Measurements from ENCODE around the gene IFNL2.

The IFNL2 gene

GRCh38 chr19:39310558-39311311 lies 42.5 kb downstream of the IFNL2 start:
- H3K9me3 ChIP-seq (ENCODE audit: insufficient read depth, low read depth, low read length), result no peaks in the 10 kb centered on the region
- H3K27me3 ChIP-seq (ENCODE audit: insufficient read depth, low read length), result peaks cover 32% of the 10 kb centered on the region
- no peak overlapping the region for H3K27ac ChIP-seq (ENCODE audit: low read length)
- no peaks in the 10 kb centered on the region for H3K36me3 ChIP-seq (ENCODE audit: insufficient read depth, low read depth, low read length)
- H3K4me3 ChIP-seq (ENCODE audit: low read length), result no peak overlapping the region
- H3K4me1 ChIP-seq (ENCODE audit: insufficient read depth, low read length), result no peaks in the 10 kb centered on the region; the same call in 1 of the 2 replicates
- no peak overlapping the region for H3K9ac ChIP-seq (ENCODE audit: low read depth, low read length)

DNA sequence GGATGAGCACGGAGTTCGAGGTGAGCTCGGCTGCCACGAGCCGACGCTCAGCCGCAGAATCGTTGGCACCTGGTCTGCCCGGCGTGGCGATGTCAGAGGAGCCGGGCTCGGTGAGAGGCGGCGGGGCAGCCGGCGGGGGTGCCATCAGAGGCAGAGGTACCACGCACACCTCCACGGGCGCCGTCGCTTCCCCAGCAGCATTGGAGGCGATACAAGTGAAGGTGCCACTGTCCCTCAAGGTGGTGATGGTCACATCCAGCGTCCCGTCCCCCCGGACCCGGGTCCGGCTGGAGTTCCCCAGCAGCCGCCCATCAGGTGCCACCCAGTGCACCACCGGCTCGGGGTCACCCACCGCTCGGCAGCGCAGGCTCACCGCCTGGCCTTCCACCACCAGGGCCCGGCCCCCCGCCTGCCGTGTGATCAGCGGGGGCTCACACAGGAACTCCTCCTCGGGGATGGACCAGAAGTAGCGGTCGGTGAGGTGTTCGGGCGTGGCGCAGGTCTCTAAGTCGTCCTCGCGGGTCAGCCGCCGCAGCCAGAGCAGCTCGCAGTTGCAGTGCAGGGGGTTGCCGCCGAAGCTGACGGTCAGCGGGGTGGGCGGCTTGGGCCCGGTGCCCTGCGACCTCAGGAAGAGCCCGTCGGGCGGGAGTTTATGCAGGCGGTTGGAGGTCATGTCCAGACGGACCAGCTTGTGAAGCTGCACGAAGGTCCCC lies 46.0 kb downstream of the IFNL2 start:
- Histone ChIP-seq H3K9me3 (ENCODE audit: insufficient read depth, low read depth, low read length) (no peaks in the 10 kb centered on the region), H3K36me3 (ENCODE audit: insufficient read depth, low read depth, low read length) (no peaks in the 10 kb centered on the region), H3K4me3 (ENCODE audit: low read length) (no peak overlapping the region)

GRCh38 chr19:39315933-39316332 lies 47.7 kb downstream of the IFNL2 start:
- Histone ChIP-seq H3K9me3 (ENCODE audit: insufficient read depth, low read depth, low read length) (no peaks in the 10 kb centered on the region), H3K4me1 (ENCODE audit: insufficient read depth, low read length) (no peaks in the 10 kb centered on the region), H3K27ac (ENCODE audit: low read length) (no peak overlapping the region), H3K27me3 (ENCODE audit: insufficient read depth, low read length) (peaks cover 19% of the 10 kb centered on the region), H3K9ac (ENCODE audit: low read depth, low read length) (no peak overlapping the region), H3K4me3 (ENCODE audit: low read length) (no peak overlapping the region), H3K36me3 (ENCODE audit: insufficient read depth, low read depth, low read length) (no peaks in the 10 kb centered on the region)

More for the DNA sequence above, 46.0 kb downstream of the IFNL2 start:
- Histone ChIP-seq H3K27me3 (ENCODE audit: insufficient read depth, low read length) (peaks cover 7% of the 10 kb centered on the region), H3K9ac (ENCODE audit: low read depth, low read length) (no peak overlapping the region), H3K4me1 (ENCODE audit: insufficient read depth, low read length) (no peaks in the 10 kb centered on the region), H3K27ac (ENCODE audit: low read length) (no peak overlapping the region)

DNA sequence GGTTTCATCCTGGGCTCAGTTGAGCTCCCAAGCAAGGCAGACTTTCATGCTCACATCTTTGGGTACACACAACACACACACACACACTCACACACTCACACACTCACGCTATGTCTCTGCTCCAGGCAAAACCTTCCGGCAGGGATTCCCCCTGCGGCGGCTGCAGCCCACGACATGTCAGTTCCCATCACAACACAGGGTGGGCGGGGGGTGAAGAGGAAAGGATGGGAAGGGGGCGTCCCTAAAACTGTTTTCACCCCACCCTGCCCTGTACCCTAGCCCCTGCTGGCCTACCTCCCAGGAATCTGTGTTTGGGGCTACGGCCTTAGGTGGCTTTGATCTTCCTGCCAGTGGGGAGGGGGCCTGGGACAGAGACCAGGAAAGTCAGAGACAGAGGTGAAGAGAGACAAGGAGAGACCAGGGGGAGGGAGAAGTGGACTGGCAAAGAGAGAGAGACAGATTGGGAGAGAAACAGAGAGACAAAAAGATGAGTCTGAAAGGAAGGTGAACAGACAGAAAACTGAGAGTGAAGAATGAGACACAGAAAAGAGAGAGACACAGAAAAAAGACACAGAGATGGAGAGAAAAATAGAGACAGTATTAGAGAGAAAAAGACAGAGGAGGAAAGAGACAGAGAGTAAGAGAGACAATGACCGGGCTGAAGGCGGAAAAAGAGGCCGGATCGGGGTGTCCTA lies 48.6 kb downstream of the IFNL2 start:
- Histone ChIP-seq H3K36me3 (ENCODE audit: insufficient read depth, low read depth, low read length) (no peaks in the 10 kb centered on the region), H3K27me3 (ENCODE audit: insufficient read depth, low read length) (peaks cover 26% of the 10 kb centered on the region), H3K4me1 (ENCODE audit: insufficient read depth, low read length) (no peaks in the 10 kb centered on the region), H3K9me3 (ENCODE audit: insufficient read depth, low read depth, low read length) (no peaks in the 10 kb centered on the region), H3K4me3 (ENCODE audit: low read length) (no peak overlapping the region), H3K27ac (ENCODE audit: low read length) (no peak overlapping the region), H3K9ac (ENCODE audit: low read depth, low read length) (no peak overlapping the region)

- no peak overlapping the region for H3K27ac ChIP-seq (ENCODE audit: low read length)
- peaks cover 29% of the 10 kb centered on the region for H3K27me3 ChIP-seq (ENCODE audit: insufficient read depth, low read length)
- no peak overlapping the region for H3K9ac ChIP-seq (ENCODE audit: low read depth, low read length)
- no peaks in the 10 kb centered on the region for H3K4me1 ChIP-seq (ENCODE audit: insufficient read depth, low read length)
- H3K9me3 ChIP-seq (ENCODE audit: insufficient read depth, low read depth, low read length), result no peaks in the 10 kb centered on the region
- H3K36me3 ChIP-seq (ENCODE audit: insufficient read depth, low read depth, low read length), result no peaks in the 10 kb centered on the region
- H3K4me3 ChIP-seq (ENCODE audit: low read length), result no peak overlapping the region
These were observed 49.3 kb downstream of the IFNL2 start for GRCh38 chr19:39317476-39317875.

GRCh38 chr19:39318071-39318470 lies 49.9 kb downstream of the IFNL2 start:
- Histone ChIP-seq H3K36me3 (ENCODE audit: insufficient read depth, low read depth, low read length) (no peaks in the 10 kb centered on the region), H3K27me3 (ENCODE audit: insufficient read depth, low read length) (peaks cover 29% of the 10 kb centered on the region), H3K9ac (ENCODE audit: low read depth, low read length) (no peak overlapping the region), H3K9me3 (ENCODE audit: insufficient read depth, low read depth, low read length) (no peaks in the 10 kb centered on the region), H3K4me1 (ENCODE audit: insufficient read depth, low read length) (no peaks in the 10 kb centered on the region), H3K27ac (ENCODE audit: low read length) (no peak overlapping the region), H3K4me3 (ENCODE audit: low read length) (no peak overlapping the region)

DNA sequence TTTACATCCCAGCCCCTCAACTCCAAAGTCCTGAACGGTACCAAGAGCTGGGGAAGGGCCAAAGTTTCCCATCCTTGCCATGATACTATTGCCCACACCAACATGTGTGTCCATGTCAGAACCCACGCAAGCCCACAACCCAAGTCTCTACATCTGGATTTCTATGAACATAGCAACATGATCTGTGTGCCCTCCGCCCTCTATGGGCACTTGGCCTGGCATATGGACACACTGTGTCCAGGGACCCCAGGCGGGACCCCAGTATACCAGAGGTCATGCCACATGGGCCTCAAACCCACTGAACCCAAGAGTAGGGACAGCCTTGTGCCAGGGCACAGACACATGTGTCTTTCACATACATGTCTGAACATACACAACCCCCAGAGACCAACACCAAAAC lies 50.5 kb downstream of the IFNL2 start:
- H3K36me3 ChIP-seq (ENCODE audit: insufficient read depth, low read depth, low read length), result no peaks in the 10 kb centered on the region
- H3K9me3 ChIP-seq (ENCODE audit: insufficient read depth, low read depth, low read length), result no peaks in the 10 kb centered on the region
- no peak overlapping the region for H3K27ac ChIP-seq (ENCODE audit: low read length)
- H3K27me3 ChIP-seq (ENCODE audit: insufficient read depth, low read length), result peaks cover 29% of the 10 kb centered on the region
- no peak overlapping the region for H3K4me3 ChIP-seq (ENCODE audit: low read length)
- no peak overlapping the region for H3K9ac ChIP-seq (ENCODE audit: low read depth, low read length)
- no peaks in the 10 kb centered on the region for H3K4me1 ChIP-seq (ENCODE audit: insufficient read depth, low read length)

- Histone ChIP-seq H3K4me3 (ENCODE audit: low read length) (peak overlapping the region; percentile 83; the same call in 1 of the 2 replicates), H3K36me3 (ENCODE audit: insufficient read depth, low read depth, low read length) (no peaks in the 10 kb centered on the region), H3K9ac (ENCODE audit: low read depth, low read length) (no peak overlapping the region), H3K27ac (ENCODE audit: low read length) (no peak overlapping the region), H3K27me3 (ENCODE audit: insufficient read depth, low read length) (peaks cover 29% of the 10 kb centered on the region), H3K9me3 (ENCODE audit: insufficient read depth, low read depth, low read length) (no peaks in the 10 kb centered on the region), H3K4me1 (ENCODE audit: insufficient read depth, low read length) (no peaks in the 10 kb centered on the region)
These were observed 51.1 kb downstream of the IFNL2 start for GRCh38 chr19:39319098-39319891.

Measured in iPS-20b (cell line).